Common myeloid progenitor, CD34-positive (primary cell): ENCODE data around the gene APBB2.
A peak's percentile ranks its signal among the peaks of the same experiment; 100 is the strongest.

Experiments used
- CTCF ChIA-PET: fragments of 350-600 bp; sonication (Branson Sonifier 250); formaldehyde crosslinking; loops from one replicate; lab custom pipeline; 2021; ENCODE audit warnings: antibody characterized with exemption; lab: Charles Lee
- POLR2A ChIA-PET: fragments of 350-600 bp; sonication (Branson Sonifier 250); formaldehyde crosslinking; loops from one replicate; lab custom pipeline; 2021; ENCODE audit warnings: antibody characterized with exemption; lab: Charles Lee
- DNase-seq, 3 donors: peaks; one replicate each; pipeline versions ENCODE4 v3.0.0 to v3.0.0-alpha.2; 2013
- H3K27ac ChIP-seq, 2 experiments: 1 replicate in 1 of 2; 2 replicates in 1 of 2; pipeline ENCODE4 v1.7.0; 2013; ENCODE audit warnings: inconsistent platforms in 2 of 2, low read length in 2 of 2, mild to moderate bottlenecking in 2 of 2, low read depth in 1 of 2, moderate library complexity in 1 of 2; ENCODE audit not compliant: severe bottlenecking in 2 of 2, insufficient read depth in 1 of 2, poor library complexity in 1 of 2
- H3K27me3 ChIP-seq, 5 experiments: replicated peaks in 2 of 5; 1 replicate in 3 of 5; 2 replicates in 2 of 5; pipeline versions ENCODE4 v1.6.1 to v1.7.0; 2013; ENCODE audit warnings: low read length in 4 of 5, mild to moderate bottlenecking in 2 of 5, moderate library complexity in 2 of 5, inconsistent platforms in 1 of 5; ENCODE audit not compliant: insufficient read depth in 5 of 5, control insufficient read depth in 4 of 5
- H3K36me3 ChIP-seq, 4 experiments: 1 replicate in 2 of 4; 2 replicates in 2 of 4; pipeline versions ENCODE4 v1.6.1 to v1.7.0; 2013; ENCODE audit warnings: low read length in 3 of 4, control low read depth in 1 of 4, mild to moderate bottlenecking in 1 of 4; ENCODE audit not compliant: control insufficient read depth in 4 of 4, insufficient read depth in 4 of 4
- H3K4me1 ChIP-seq, 4 experiments: 1 replicate in 3 of 4; 2 replicates in 1 of 4; pipeline versions ENCODE4 v1.6.1 to v1.7.1; 2013; ENCODE audit warnings: low read length in 3 of 4, mild to moderate bottlenecking in 3 of 4, control low read depth in 1 of 4, inconsistent platforms in 1 of 4, moderate library complexity in 1 of 4; ENCODE audit not compliant: control insufficient read depth in 4 of 4, insufficient read depth in 4 of 4; ENCODE audit errors: control extremely low read depth in 1 of 4
- H3K4me3 ChIP-seq, 7 experiments: 1 replicate in 4 of 7; 2 replicates in 3 of 7; pipeline versions ENCODE4 v1.5.1 to v1.7.0; 2013; ENCODE audit warnings: mild to moderate bottlenecking in 7 of 7, low read length in 6 of 7, moderate library complexity in 6 of 7, inconsistent platforms in 2 of 7, low read depth in 2 of 7, control low read depth in 1 of 7; ENCODE audit not compliant: insufficient read depth in 4 of 7, control insufficient read depth in 1 of 7; ENCODE audit errors: extremely low read depth in 1 of 7
- H3K9me3 ChIP-seq, 5 experiments: 1 replicate in 4 of 5; 2 replicates in 1 of 5; pipeline versions ENCODE4 v1.6.1 to v1.7.1; 2013; ENCODE audit warnings: low read length in 4 of 5, mild to moderate bottlenecking in 2 of 5, inconsistent platforms in 1 of 5, low read depth in 1 of 5, moderate library complexity in 1 of 5; ENCODE audit not compliant: control insufficient read depth in 4 of 5, insufficient read depth in 2 of 5; ENCODE audit errors: control extremely low read depth in 1 of 5
- WGBS: methylation state at CpG from one replicate; pipeline ENCODE4 v1.1.5; 2013; ENCODE audit not compliant: insufficient coverage; 5-methylcytosine and 5-hydroxymethylcytosine counted together

The APBB2 gene

DNA sequence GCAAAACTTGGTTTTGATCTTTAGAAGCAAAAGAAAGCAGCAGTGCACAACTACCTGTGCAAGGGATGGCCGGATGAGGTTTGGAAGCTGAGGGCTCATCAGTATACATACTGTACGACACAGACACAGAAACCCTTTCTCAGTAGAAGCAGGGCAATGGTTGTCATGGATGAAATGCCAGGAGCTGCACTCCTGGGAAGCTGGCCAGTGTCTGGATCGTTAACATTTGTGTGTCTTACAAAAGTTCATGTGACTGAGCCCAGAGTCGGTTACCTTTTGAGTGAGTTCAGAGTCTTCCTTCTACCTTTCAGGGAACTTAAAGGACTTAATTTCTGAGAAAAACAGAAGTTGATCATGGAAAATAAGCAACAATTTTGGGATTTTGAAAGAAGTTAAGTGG is 230.3 kb downstream of the APBB2 start:
- CTCF ChIA-PET = interaction anchor here (1.1 kb wide), 1 partner anchor 229 kb away, joined by 3 read pairs; no protein-coding TSS in a partner anchor
- no peak for DNase-seq
- H3K9me3 ChIP-seq = no peaks in the 10 kb centered on the region
- H3K27ac ChIP-seq = no peak overlapping the region
- WGBS = 93% methylated on average over 3 of the region's 4 CpGs
- no peak overlapping the region for H3K4me3 ChIP-seq
- H3K36me3 ChIP-seq = no peaks in the 10 kb centered on the region
- POLR2A ChIA-PET = no interaction called here
- no peaks in the 10 kb centered on the region for H3K27me3 ChIP-seq
- H3K4me1 ChIP-seq = no peaks in the 10 kb centered on the region

DNA sequence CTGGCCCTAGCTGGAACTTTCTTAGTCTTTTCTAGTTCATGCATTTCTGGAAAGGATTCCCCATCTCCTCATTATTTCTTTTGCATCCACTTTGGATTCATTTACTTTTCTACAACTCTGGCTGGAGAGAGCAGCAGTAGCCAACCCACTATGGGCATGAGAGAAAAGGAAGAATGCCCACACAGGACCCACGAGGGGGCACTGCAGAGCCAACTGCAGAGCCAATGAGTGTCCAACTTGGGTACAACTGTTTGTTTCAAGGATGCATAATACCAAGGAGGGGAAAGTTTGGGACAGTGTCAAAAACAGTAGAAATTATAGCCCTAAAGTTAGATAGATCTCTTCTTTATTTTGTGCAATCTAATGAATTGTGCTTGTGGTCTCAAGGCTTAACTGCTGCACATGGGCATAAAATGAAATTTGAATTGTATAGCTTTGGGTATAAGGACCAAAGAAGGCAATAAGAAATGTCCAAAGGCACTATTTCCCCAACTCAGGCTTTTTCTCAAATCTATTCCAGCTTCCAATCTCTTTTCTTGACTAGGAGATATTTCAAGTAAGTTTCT is 233.9 kb downstream of the APBB2 start:
- no peaks in the 10 kb centered on the region for H3K4me1 ChIP-seq
- no peaks in the 10 kb centered on the region for H3K9me3 ChIP-seq
- H3K4me3 ChIP-seq = no peak overlapping the region
- no CpG with 5 or more reads among the region's 1 CpG for WGBS
- no peak overlapping the region for H3K27ac ChIP-seq
- CTCF ChIA-PET = interaction anchor here (1.0 to 6.0 kb wide), 4 partner anchors 9 to 233 kb away, joined by 3 to 35 read pairs (median 4); partner anchors contain the start of gene APBB2
- no peaks in the 10 kb centered on the region for H3K27me3 ChIP-seq
- H3K36me3 ChIP-seq = no peaks in the 10 kb centered on the region
- no peak for DNase-seq
- POLR2A ChIA-PET = no interaction called here

DNA sequence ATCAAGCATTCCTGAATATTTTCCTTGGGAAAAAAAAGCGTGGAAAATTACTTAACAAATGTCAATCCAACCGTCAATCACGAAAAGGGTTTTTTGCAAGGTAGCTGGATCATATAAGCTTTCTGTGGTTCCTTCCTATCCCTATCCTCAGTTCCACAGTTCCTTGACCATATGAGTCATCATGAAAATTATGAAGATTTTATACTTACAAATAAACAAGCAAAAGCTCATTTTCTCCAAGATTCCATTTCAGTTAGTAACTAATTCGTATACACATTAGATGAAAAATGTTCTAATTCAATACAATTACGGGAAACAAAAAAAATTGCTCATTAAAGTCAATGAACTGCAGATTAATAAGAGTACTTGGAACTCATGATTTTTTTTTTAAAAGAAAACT is 235.8 kb downstream of the APBB2 start:
- ChIA-PET CTCF (interaction anchor here (0.9 to 6.0 kb wide), 6 partner anchors 11 to 280 kb away, joined by 3 to 35 read pairs (median 4); partner anchors contain the start of gene APBB2), POLR2A (no interaction called here)
- H3K27ac ChIP-seq = no peak overlapping the region
- H3K4me1 ChIP-seq = no peaks in the 10 kb centered on the region
- no peak overlapping the region for H3K4me3 ChIP-seq
- DNase-seq = no peak
- 100% methylated on average over 3 of the region's 5 CpGs for WGBS
- H3K36me3 ChIP-seq = no peaks in the 10 kb centered on the region
- no peaks in the 10 kb centered on the region for H3K9me3 ChIP-seq
- H3K27me3 ChIP-seq = no peaks in the 10 kb centered on the region

DNA sequence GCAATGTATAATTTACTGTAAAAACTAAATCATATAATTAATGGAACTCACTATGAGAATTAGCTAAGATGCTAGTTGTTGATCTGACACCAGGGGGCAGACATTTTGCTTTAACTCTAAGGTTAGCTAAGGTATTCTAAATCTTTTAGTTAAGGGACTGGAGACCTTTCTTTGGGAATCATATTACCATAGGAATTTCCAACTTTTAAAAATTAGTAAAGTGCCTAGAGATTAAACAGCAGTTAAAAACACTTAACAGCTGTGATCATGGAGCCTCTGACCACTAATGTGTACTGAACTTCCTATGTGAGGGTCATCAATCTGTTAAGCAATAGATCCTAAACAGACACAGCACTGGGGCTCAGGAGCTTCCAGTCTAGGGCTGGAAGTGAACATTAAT is 238.0 kb downstream of the APBB2 start:
- no peaks in the 10 kb centered on the region for H3K4me1 ChIP-seq
- DNase-seq = peak; percentile 52 to 80 (median 73)
- H3K36me3 ChIP-seq = no peaks in the 10 kb centered on the region
- ChIA-PET CTCF (interaction anchor here (0.7 to 6.0 kb wide), 17 partner anchors 10 to 685 kb away, joined by 3 to 35 read pairs (median 3); partner anchors contain the start of gene APBB2), POLR2A (no interaction called here)
- H3K9me3 ChIP-seq = no peaks in the 10 kb centered on the region
- no peak overlapping the region for H3K4me3 ChIP-seq
- H3K27me3 ChIP-seq = no peaks in the 10 kb centered on the region
- H3K27ac ChIP-seq = no peak overlapping the region

DNA sequence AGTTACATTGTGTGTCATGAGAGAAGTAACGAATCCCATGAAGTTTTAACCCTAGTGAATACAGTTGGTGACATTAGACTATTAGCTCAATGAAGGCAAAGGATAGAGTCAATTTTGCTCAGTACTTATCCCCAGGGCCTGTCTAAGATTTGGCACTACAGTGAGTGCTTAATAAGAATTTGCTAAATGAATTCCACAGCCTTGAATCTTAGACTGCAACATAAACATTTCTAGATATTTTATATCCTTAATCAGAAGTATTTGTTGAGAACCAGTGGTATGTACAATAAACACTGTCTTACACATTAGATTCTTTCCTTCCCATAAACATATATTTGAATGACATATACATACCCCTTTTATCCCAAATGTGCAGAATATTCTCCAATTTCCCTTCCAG is 241.6 kb downstream of the APBB2 start:
- Histone ChIP-seq H3K27me3 (no peaks in the 10 kb centered on the region), H3K27ac (no peak overlapping the region), H3K4me3 (no peak overlapping the region), H3K36me3 (no peaks in the 10 kb centered on the region), H3K9me3 (peaks cover 0 to under 1% (median 0%) of the 10 kb centered on the region in 5 experiments), H3K4me1 (no peaks in the 10 kb centered on the region)
- no CpG with 5 or more reads among the region's 1 CpG for WGBS
- ChIA-PET POLR2A (no interaction called here), CTCF (no interaction called here)
- no peak for DNase-seq

GRCh38 chr4:40971338-40971737 is 243.0 kb downstream of the APBB2 start:
- no peak overlapping the region for H3K4me3 ChIP-seq
- DNase-seq = no peak
- no peaks in the 10 kb centered on the region for H3K4me1 ChIP-seq
- peaks cover 0 to 15% (median 6%) of the 10 kb centered on the region in 5 experiments for H3K9me3 ChIP-seq
- ChIA-PET CTCF (interaction anchor here (1.4 kb wide), 1 partner anchor 9 kb away, joined by 4 read pairs; no protein-coding TSS in a partner anchor), POLR2A (no interaction called here)
- H3K36me3 ChIP-seq = no peaks in the 10 kb centered on the region
- no CpG with 5 or more reads among the region's 3 CpGs for WGBS
- no peak overlapping the region for H3K27ac ChIP-seq
- no peaks in the 10 kb centered on the region for H3K27me3 ChIP-seq

DNA sequence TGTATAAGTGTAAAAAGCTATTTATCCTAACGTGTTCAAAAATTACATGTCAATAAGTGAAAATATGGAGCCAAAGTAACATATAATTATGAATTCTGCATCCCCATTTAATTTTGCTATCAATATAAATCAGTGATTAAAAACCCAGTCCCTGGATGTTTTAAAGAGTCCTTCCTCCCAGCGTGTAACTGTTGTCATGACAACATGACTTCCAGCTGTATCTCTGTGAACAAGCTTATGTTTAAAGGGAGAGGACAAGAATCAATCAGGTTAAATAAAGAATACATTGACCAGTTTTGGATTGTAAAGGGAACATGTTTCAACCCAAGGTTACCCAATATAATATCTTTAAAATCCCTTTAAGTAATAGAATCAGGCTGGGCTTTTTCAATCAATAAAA is 244.8 kb downstream of the APBB2 start:
- Histone ChIP-seq H3K4me3 (no peak overlapping the region), H3K27me3 (no peaks in the 10 kb centered on the region), H3K9me3 (peaks cover 0 to 15% (median 10%) of the 10 kb centered on the region in 5 experiments), H3K27ac (no peak overlapping the region), H3K36me3 (no peaks in the 10 kb centered on the region), H3K4me1 (no peaks in the 10 kb centered on the region)
- no CpG with 5 or more reads among the region's 2 CpGs for WGBS
- no peak for DNase-seq
- CTCF ChIA-PET = interaction anchor here (1.3 kb wide), 1 partner anchor 10 kb away, joined by 4 read pairs; no protein-coding TSS in a partner anchor
- POLR2A ChIA-PET = no interaction called here
